ENCODE results near the gene SMIM10. TPM values are rescaled to one million over a fixed set of nuclear protein-coding genes. Genes with fewer than 3 reads are reported as not detected.
"Not testable (repeated sequence)": the region's sequence is repeated elsewhere in the genome, so short reads cannot be mapped to it uniquely, and the experiment has no call there.

Gene SMIM10
- total and polyA plus RNA-seq, 5 donors from 2014 or later = not detected

DNA sequence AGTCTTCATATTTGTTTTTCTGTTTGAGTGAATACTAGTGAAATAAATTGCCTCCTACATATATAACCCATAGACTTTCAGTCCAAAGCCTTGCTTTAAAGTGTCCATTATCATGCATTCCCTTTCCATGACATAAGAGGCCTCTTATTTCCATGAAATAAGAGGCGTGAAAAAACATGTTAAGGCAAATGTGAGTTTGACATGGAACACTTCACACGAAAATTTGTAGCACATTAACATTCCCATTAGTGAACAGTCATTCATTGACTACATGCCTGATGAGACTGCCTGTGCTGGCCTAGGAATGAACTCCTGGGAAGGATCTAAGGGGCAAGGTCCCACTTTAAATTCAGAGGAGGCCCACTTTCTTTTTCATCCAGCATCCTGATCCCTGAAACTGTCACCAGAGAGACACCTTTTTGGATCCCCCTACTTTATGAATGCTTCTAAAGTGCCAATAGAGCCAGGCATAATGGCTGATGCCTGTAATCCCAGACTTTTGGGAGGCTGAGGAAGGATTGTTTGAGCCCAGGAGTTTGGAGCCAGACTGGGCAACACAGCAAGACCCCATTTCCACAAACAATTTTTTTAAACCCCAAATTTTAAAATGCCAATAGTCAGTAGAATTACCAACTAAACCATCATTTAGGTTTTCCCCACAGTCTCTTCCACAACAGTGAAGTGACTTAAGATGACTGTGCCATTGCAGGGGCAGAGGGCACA lies 24.9 kb downstream of the SMIM10 start:
- H3K27me3 Mint-ChIP-seq = peaks cover 40% of the 10 kb centered on the region
- no peak overlapping the region for H3K4me3 ChIP-seq (ENCODE audit: low read depth, low read length)
- no peak overlapping the region for H3K27ac Mint-ChIP-seq
- no peak overlapping the region for H3K4me3 Mint-ChIP-seq
- no peaks in the 10 kb centered on the region for H3K9me3 Mint-ChIP-seq
- peaks cover 5% of the 10 kb centered on the region for H3K27me3 ChIP-seq (ENCODE audit: control insufficient read depth, insufficient read depth, low read length)
- no peak overlapping the region for H3K27ac ChIP-seq (ENCODE audit: insufficient read depth, low read length, poor library complexity, severe bottlenecking)
- H3K9me3 ChIP-seq (ENCODE audit: control insufficient read depth in 2 of 2, low read length in 2 of 2) = no peaks in the 10 kb centered on the region
- no peaks in the 10 kb centered on the region for H3K36me3 Mint-ChIP-seq
- ATAC-seq (ENCODE audit: low read depth in 2 of 2) (no peak), DNase-seq (no peak)
- H3K4me1 ChIP-seq (ENCODE audit: control insufficient read depth, insufficient read depth, low read length, poor library complexity, severe bottlenecking) = no peaks in the 10 kb centered on the region
- H3K4me1 Mint-ChIP-seq = no peaks in the 10 kb centered on the region
- H3K36me3 ChIP-seq (ENCODE audit: control insufficient read depth, insufficient read depth, low read length) = no peaks in the 10 kb centered on the region

DNA sequence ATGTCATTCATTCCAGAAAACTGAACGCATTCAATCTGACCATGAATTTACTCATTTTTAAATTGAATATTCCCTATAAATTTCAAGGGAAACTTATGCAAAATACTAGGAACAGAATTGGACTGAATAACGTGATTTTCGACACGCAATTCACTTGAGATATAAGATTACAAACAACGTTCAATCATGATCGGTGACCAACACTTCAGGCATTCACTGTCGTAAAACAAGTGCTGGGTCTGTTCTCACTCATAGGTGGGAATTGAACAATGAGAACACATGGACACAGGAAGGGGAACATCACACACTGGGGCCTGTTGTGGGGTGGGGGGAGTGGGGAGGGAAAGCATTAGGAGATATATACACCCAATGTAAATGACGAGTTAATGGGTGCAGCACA lies 29.1 kb downstream of the SMIM10 start:
- peaks cover 0 to 15% (median 3%) of the 10 kb centered on the region in 4 donors for H3K4me1 Mint-ChIP-seq
- not testable (repeated sequence) for ATAC-seq (ENCODE audit: low read depth in 2 of 2); H3K9me3 ChIP-seq (ENCODE audit: control insufficient read depth in 2 of 2, low read length in 2 of 2); H3K27ac ChIP-seq (ENCODE audit: insufficient read depth, low read length, poor library complexity, severe bottlenecking); H3K4me3 Mint-ChIP-seq; H3K9me3 Mint-ChIP-seq; H3K4me1 ChIP-seq (ENCODE audit: control insufficient read depth, insufficient read depth, low read length, poor library complexity, severe bottlenecking); H3K27ac Mint-ChIP-seq; H3K36me3 Mint-ChIP-seq; H3K4me3 ChIP-seq (ENCODE audit: low read depth, low read length); DNase-seq; H3K36me3 ChIP-seq (ENCODE audit: control insufficient read depth, insufficient read depth, low read length)
- H3K27me3 Mint-ChIP-seq = peaks cover 72% of the 10 kb centered on the region
- H3K27me3 ChIP-seq (ENCODE audit: control insufficient read depth, insufficient read depth, low read length) = peaks cover 18% of the 10 kb centered on the region

DNA sequence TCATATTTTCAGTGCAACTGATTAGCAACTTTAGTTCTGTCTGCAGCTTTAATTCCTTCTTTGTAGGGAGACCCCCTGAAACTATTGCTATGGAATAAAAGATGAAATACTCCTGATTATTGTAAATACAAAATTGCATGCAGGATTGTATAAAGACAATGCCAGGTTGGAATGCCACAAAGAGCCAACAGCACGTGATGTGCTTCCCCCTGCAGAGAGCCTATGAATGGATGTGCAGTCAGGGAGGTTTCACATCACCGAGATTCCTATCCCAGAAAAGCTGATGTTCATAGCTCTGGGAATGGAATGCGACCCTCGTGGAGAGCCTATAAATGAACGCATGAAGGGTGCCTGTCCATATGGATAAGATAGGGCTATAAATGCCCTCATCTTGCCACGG lies 33.0 kb downstream of the SMIM10 start:
- not testable (repeated sequence) for H3K27ac Mint-ChIP-seq; ATAC-seq (ENCODE audit: low read depth in 2 of 2); H3K4me3 ChIP-seq (ENCODE audit: low read depth, low read length); H3K4me1 ChIP-seq (ENCODE audit: control insufficient read depth, insufficient read depth, low read length, poor library complexity, severe bottlenecking); H3K36me3 Mint-ChIP-seq; H3K36me3 ChIP-seq (ENCODE audit: control insufficient read depth, insufficient read depth, low read length); DNase-seq; H3K4me3 Mint-ChIP-seq; H3K9me3 Mint-ChIP-seq; H3K9me3 ChIP-seq (ENCODE audit: control insufficient read depth in 2 of 2, low read length in 2 of 2); H3K27ac ChIP-seq (ENCODE audit: insufficient read depth, low read length, poor library complexity, severe bottlenecking)
- Mint-ChIP-seq H3K4me1 (peaks cover 0 to 15% (median 3%) of the 10 kb centered on the region in 4 donors), H3K27me3 (peaks cover 76% of the 10 kb centered on the region)
- H3K27me3 ChIP-seq (ENCODE audit: control insufficient read depth, insufficient read depth, low read length) = peaks cover 18% of the 10 kb centered on the region

DNA sequence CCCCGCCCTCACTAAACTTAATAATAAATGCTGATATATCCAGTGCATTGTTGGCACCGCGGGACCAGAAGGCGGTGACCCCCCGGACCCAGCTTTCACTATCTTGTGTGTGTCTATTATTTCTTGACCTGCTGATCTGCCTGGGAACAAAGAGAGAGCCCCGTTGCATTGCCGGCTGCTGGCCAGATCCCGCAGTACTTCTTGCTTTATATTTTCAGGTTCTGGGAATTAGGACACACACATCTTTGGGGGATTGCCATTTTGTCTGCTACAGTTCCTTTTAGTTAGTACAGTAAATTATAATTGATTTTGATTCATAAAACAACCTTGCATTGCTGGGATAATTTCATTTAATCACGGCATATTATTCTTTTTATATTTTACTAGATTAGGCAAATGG lies 33.7 kb downstream of the SMIM10 start:
- Mint-ChIP-seq H3K4me1 (peaks cover 0 to 15% (median 3%) of the 10 kb centered on the region in 4 donors), H3K27ac (no peak overlapping the region), H3K27me3 (peaks cover 75% of the 10 kb centered on the region), H3K36me3 (no peaks in the 10 kb centered on the region), H3K9me3 (peaks cover 0 to 4% (median 0%) of the 10 kb centered on the region in 7 donors), H3K4me3 (no peak overlapping the region)
- H3K4me3 ChIP-seq (ENCODE audit: low read depth, low read length) = no peak overlapping the region
- no peaks in the 10 kb centered on the region for H3K9me3 ChIP-seq (ENCODE audit: control insufficient read depth in 2 of 2, low read length in 2 of 2)
- H3K27me3 ChIP-seq (ENCODE audit: control insufficient read depth, insufficient read depth, low read length) = peaks cover 18% of the 10 kb centered on the region
- DNase-seq (no peak), ATAC-seq (ENCODE audit: low read depth in 2 of 2) (no peak)
- H3K4me1 ChIP-seq (ENCODE audit: control insufficient read depth, insufficient read depth, low read length, poor library complexity, severe bottlenecking) = peaks cover 9% of the 10 kb centered on the region
- H3K36me3 ChIP-seq (ENCODE audit: control insufficient read depth, insufficient read depth, low read length) = no peaks in the 10 kb centered on the region
- no peak overlapping the region for H3K27ac ChIP-seq (ENCODE audit: insufficient read depth, low read length, poor library complexity, severe bottlenecking)

DNA sequence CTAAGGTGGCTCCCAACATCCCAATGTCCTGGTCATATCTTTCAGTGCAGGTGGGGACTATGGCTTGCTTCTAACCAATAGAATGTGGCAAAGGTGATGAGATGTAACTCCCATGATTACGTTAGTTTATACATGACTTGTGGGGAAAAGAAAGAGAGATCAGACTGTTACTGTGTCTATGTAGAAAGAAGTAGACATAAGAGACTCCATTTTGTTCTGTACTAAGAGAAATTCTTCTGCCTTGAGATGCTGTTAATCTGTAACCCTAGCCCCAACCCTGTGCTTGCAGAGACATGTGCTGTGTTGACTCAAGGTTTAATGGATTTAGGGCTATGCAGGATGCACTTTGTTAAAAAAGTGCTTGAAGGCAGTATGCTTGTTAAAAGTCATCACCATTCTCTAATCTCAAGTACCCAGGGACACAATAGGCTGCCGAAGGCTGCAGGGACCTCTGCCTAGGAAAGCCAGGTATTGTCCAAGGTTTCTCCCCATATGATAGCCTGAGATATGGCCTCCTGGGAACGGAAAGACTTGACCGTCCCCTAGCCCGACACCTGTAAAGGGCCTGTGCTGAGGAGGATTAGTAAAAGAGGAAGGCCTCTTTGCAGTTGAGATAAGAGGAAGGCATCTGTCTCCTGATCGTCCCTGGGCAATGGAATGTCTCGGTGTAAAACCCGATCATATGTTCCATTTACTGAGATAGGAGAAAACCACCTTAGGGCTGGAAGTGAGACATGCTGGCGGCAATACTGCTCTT lies 39.6 kb downstream of the SMIM10 start:
- H3K4me1 ChIP-seq (ENCODE audit: control insufficient read depth, insufficient read depth, low read length, poor library complexity, severe bottlenecking); H3K27me3 ChIP-seq (ENCODE audit: control insufficient read depth, insufficient read depth, low read length); H3K36me3 ChIP-seq (ENCODE audit: control insufficient read depth, insufficient read depth, low read length); H3K36me3 Mint-ChIP-seq; H3K9me3 ChIP-seq (ENCODE audit: control insufficient read depth in 2 of 2, low read length in 2 of 2); H3K27ac Mint-ChIP-seq; H3K9me3 Mint-ChIP-seq; DNase-seq; H3K27ac ChIP-seq (ENCODE audit: insufficient read depth, low read length, poor library complexity, severe bottlenecking); ATAC-seq (ENCODE audit: low read depth in 2 of 2); H3K4me3 ChIP-seq (ENCODE audit: low read depth, low read length): not testable (repeated sequence)
- Mint-ChIP-seq H3K27me3 (peaks cover 26% of the 10 kb centered on the region), H3K4me1 (peaks cover 0 to 14% (median 8%) of the 10 kb centered on the region in 4 donors), H3K4me3 (peak overlapping the region in 3 of 4 donors; percentile 0 to 58 (median 36))

DNA sequence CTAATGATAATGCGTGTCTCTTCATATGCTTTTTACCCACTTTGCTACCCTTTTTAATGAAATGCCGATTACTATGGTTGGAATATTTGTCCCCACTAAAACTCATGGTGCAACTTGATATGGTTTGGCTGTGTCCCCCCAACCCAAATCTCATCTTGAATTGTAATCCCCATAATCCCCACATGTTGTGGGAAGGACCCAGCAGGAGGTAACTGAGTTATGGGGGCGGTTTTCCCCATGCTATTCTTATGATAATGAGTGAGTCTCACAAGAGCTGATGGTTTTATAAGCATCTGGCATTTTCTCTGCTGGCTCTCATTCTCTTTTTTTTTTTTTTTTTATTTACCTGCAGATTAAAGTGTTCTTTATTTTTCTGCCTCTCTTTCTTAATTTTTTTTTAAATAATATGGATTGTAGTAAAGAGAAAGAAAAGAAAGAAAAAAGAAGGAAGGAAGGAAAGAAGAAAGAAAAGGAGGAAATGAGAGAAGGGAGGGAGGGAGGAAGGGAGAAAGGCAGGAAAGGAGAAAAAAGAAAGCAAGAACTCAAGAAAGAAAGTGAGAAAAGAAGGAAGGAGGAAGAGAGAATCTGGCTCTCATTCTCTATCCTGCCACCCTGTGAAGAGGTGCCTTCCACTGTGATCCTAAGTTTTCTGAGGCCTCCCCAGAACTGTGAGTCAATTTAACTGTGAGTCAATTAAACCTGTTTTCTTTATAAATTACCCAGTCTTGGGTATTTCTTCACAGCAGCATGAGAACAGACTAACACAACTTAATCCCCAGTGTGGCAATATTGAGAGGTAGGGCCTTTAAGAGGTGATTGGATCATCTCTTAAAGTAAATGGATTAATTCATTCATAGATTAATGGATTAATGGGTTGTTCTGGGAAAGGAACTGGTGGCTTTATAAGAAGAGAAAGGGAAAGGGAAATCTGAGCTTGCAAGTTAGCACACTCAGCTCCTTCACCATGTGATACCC lies 50.6 kb downstream of the SMIM10 start:
- not testable (repeated sequence) for H3K27me3 Mint-ChIP-seq; H3K27ac Mint-ChIP-seq; H3K4me1 Mint-ChIP-seq; H3K36me3 Mint-ChIP-seq; DNase-seq; H3K27ac ChIP-seq (ENCODE audit: insufficient read depth, low read length, poor library complexity, severe bottlenecking); ATAC-seq (ENCODE audit: low read depth in 2 of 2); H3K36me3 ChIP-seq (ENCODE audit: control insufficient read depth, insufficient read depth, low read length); H3K4me3 ChIP-seq (ENCODE audit: low read depth, low read length); H3K4me1 ChIP-seq (ENCODE audit: control insufficient read depth, insufficient read depth, low read length, poor library complexity, severe bottlenecking); H3K9me3 Mint-ChIP-seq; H3K4me3 Mint-ChIP-seq; H3K27me3 ChIP-seq (ENCODE audit: control insufficient read depth, insufficient read depth, low read length); H3K9me3 ChIP-seq (ENCODE audit: control insufficient read depth in 2 of 2, low read length in 2 of 2)
